NCI-H2196 treated with DMSO at 0.1 percent for 48 hours (cell line): ENCODE results near the gene IL1RAPL1.

Experiments used
- DNase-seq: peaks from one replicate; lab custom pipeline; 2025; ENCODE audit not compliant: unreplicated experiment; lab: John Stamatoyannopoulos, UW

IL1RAPL1 gene

GRCh38 chrX:28626515-28626914, 39.3 kb downstream of the IL1RAPL1 start:
- DNase-seq, result no peak

GRCh38 chrX:28628120-28628519, 40.9 kb downstream of the IL1RAPL1 start:
- DNase-seq, result no peak

- no peak for DNase-seq
Observed at GRCh38 chrX:28638775-28639174, 51.5 kb downstream of the IL1RAPL1 start.

GRCh38 chrX:28639451-28639850, 52.2 kb downstream of the IL1RAPL1 start:
- DNase-seq, result no peak

GRCh38 chrX:28649541-28649940, 62.3 kb downstream of the IL1RAPL1 start:
- DNase-seq, result no peak

GRCh38 chrX:28651186-28651585, 63.9 kb downstream of the IL1RAPL1 start:
- no peak for DNase-seq

- DNase-seq, result no peak
Observed at GRCh38 chrX:28659269-28659668, 72.0 kb downstream of the IL1RAPL1 start.

- no peak for DNase-seq
Observed at GRCh38 chrX:28665778-28666177, 78.5 kb downstream of the IL1RAPL1 start.

- DNase-seq, result no peak
Observed at GRCh38 chrX:28668303-28668702, 81.1 kb downstream of the IL1RAPL1 start.

GRCh38 chrX:28668957-28669356, 81.7 kb downstream of the IL1RAPL1 start:
- DNase-seq, result no peak

- no peak for DNase-seq
Observed at GRCh38 chrX:28670074-28670473, 82.8 kb downstream of the IL1RAPL1 start.

GRCh38 chrX:28675173-28675572, 87.9 kb downstream of the IL1RAPL1 start:
- DNase-seq, result no peak

- DNase-seq, result no peak
Observed at GRCh38 chrX:28693101-28693500, 105.9 kb downstream of the IL1RAPL1 start.

GRCh38 chrX:28697732-28698131, 110.5 kb downstream of the IL1RAPL1 start:
- DNase-seq, result no peak

- DNase-seq, result no peak
Observed at GRCh38 chrX:28701222-28701621, 114.0 kb downstream of the IL1RAPL1 start.

- DNase-seq, result no peak
Observed at GRCh38 chrX:28706964-28707363, 119.7 kb downstream of the IL1RAPL1 start.

GRCh38 chrX:28709421-28709820, 122.2 kb downstream of the IL1RAPL1 start:
- DNase-seq, result no peak

- DNase-seq, result no peak
Observed at GRCh38 chrX:28717864-28718263, 130.6 kb downstream of the IL1RAPL1 start.

GRCh38 chrX:28718450-28718849, 131.2 kb downstream of the IL1RAPL1 start:
- DNase-seq, result no peak

- DNase-seq, result no peak
Observed at GRCh38 chrX:28719620-28720019, 132.4 kb downstream of the IL1RAPL1 start.

GRCh38 chrX:28752330-28752729, 165.1 kb downstream of the IL1RAPL1 start:
- no peak for DNase-seq

- DNase-seq, result no peak
Observed at GRCh38 chrX:28756175-28756574, 168.9 kb downstream of the IL1RAPL1 start.

- no peak for DNase-seq
Observed at GRCh38 chrX:28756647-28757046, 169.4 kb downstream of the IL1RAPL1 start.

GRCh38 chrX:28757290-28757689, 170.0 kb downstream of the IL1RAPL1 start:
- no peak for DNase-seq
